Measurements from ENCODE around the gene VPS35L. TPM values are rescaled to one million over a fixed set of nuclear protein-coding genes. Genes with fewer than 3 reads are reported as not detected.
A peak's percentile ranks its signal among the peaks of the same experiment; 100 is the strongest.

VPS35L gene
- total and polyA plus RNA-seq, 2 of the 13 experiments (the other 11 are each of a cell fraction or from before 2014, with no cell fraction given) = 1.4 to 1.6 TPM

GRCh38 chr16:19523559-19524355 is 31.7 kb upstream of the VPS35L start, which contains the start of gene CCP110 (continued):
- TF ChIP-seq HMGXB3 (CRISPR knock-in tag; IDR thresholded peaks at IDR 0.05; ENCODE audit: borderline replicate concordance) = peak; percentile 92
- TF ChIP-seq ZNF20 (CRISPR knock-in tag; IDR thresholded peaks at IDR 0.05) = peak; percentile 66; the same call in 1 of the 2 replicates
- peak; percentile 87 for TF ChIP-seq ZNF501 (CRISPR knock-in tag; IDR thresholded peaks at IDR 0.05)
- 0 out of 2 replicates have a peak, but pooled peaks have one; percentile 63 for TF ChIP-seq SMYD3 (CRISPR knock-in tag; IDR thresholded peaks at IDR 0.05)
- no peak for TF ChIP-seq ZNF747 (CRISPR knock-in tag; IDR thresholded peaks at IDR 0.05; ENCODE audit: borderline replicate concordance)
- peak; percentile 98 for TF ChIP-seq ELF1 (CRISPR knock-in tag; IDR thresholded peaks at IDR 0.05)
- peak; percentile 51; the same call in 1 of the 2 replicates for TF ChIP-seq ZNF775 (CRISPR knock-in tag; IDR thresholded peaks at IDR 0.05; ENCODE audit: borderline replicate concordance)
- no peak for TF ChIP-seq PRPF4 (IDR thresholded peaks at IDR 0.05; ENCODE audit: low read depth, low read length, poor library complexity, severe bottlenecking)
- no peak for TF ChIP-seq HNRNPK (IDR thresholded peaks at IDR 0.05; ENCODE audit: low read depth, low read length, poor library complexity, severe bottlenecking)
- no peak for TF ChIP-seq ZFP36 (IDR thresholded peaks at IDR 0.05; ENCODE audit: borderline replicate concordance, low read depth, low read length, partially characterized antibody)
- peak; percentile 89 for TF ChIP-seq HINFP (CRISPR knock-in tag; IDR thresholded peaks at IDR 0.05; ENCODE audit: low read depth)
- TF ChIP-seq BCL6 (CRISPR knock-in tag; IDR thresholded peaks at IDR 0.05) = no peak
- no peak; the same call in 1 of the 2 replicates for TF ChIP-seq NR0B2 (CRISPR knock-in tag; IDR thresholded peaks at IDR 0.05)
- TF ChIP-seq ZMYM2 (CRISPR knock-in tag; IDR thresholded peaks at IDR 0.05) = 0 out of 2 replicates have a peak, but pooled peaks have one; percentile 2
- no peak for TF ChIP-seq GLI4 (CRISPR knock-in tag; IDR thresholded peaks at IDR 0.05; ENCODE audit: borderline replicate concordance)
- no peak for TF ChIP-seq SETDB1 (CRISPR knock-in tag; IDR thresholded peaks at IDR 0.05; ENCODE audit: borderline replicate concordance)
- TF ChIP-seq ZNF441 (CRISPR knock-in tag; IDR thresholded peaks at IDR 0.05; ENCODE audit: borderline replicate concordance) = peak; percentile 48; the same call in 1 of the 2 replicates
- no peak for TF ChIP-seq REST (IDR thresholded peaks at IDR 0.05; ENCODE audit: borderline replicate concordance in 1 of 2, low read depth in 1 of 2, low read length in 2 of 2)

Measured in HepG2 (cell line).